ENCODE measurements around the gene PIK3CA. TPM values are rescaled to one million over a fixed set of nuclear protein-coding genes. Genes with fewer than 3 reads are reported as not detected.

Gene PIK3CA
- polyA plus RNA-seq, 4 donors, result 2.2 to 18.2 (median 4.6) TPM

GRCh38 chr3:179179979-179180759, 32.0 kb downstream of the PIK3CA start:
- WGBS, 3 donors, result 57 to 73% (median 60%) methylated on average over 1 of the region's 1 CpG
- no peak overlapping the region for H3K27ac ChIP-seq (ENCODE audit: low read depth in 1 of 3, low read length in 2 of 3)
- peaks cover 0 to 12% (median 0%) of the 10 kb centered on the region in 3 donors for H3K4me1 ChIP-seq (ENCODE audit: control insufficient read depth in 3 of 3, insufficient read depth in 2 of 3, low read depth in 1 of 3, low read length in 2 of 3)
- no peaks in the 10 kb centered on the region for H3K9me3 ChIP-seq (ENCODE audit: control insufficient read depth in 2 of 2, insufficient read depth in 1 of 2, low read depth in 1 of 2, low read length in 1 of 2)
- H3K27me3 ChIP-seq (ENCODE audit: control insufficient read depth in 3 of 3, insufficient read depth in 3 of 3, low read length in 3 of 3), result no peaks in the 10 kb centered on the region
- no peak for FAIRE-seq
- no peak overlapping the region for H3K4me3 ChIP-seq (ENCODE audit: low read depth in 1 of 3, low read length in 3 of 3)
- H3K36me3 ChIP-seq (ENCODE audit: control insufficient read depth in 3 of 3, insufficient read depth in 2 of 3, low read depth in 1 of 3, low read length in 3 of 3), result no peaks in the 10 kb centered on the region
- DNase-seq, result no peak

DNA sequence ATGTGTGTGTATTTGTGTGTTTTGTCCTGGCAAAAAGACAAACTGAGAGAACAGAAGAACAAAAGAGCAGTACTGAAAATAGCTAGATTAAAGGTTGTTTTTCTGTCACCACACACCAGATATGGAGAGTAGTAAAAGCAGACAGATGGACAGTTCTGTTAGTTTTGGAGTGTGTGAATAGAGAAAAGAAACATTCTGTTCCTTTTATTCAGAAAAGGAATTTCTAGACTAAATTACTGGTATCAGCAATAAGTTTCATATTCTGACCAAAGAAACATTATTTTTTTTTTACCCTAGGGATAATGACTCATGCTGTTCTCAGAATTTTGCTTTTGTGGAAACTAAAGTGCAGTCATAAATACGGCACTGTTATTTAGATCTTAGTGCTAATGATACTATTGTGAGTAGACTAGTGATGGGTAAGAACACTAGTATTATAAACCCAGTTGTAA, 32.9 kb downstream of the PIK3CA start:
- no peak for FAIRE-seq
- 10 to 25% (median 15%) methylated on average over 1 of the region's 1 CpG for WGBS, 3 donors

GRCh38 chr3:179181993-179182551, 33.9 kb downstream of the PIK3CA start:
- WGBS, 3 donors, result 60 to 87% (median 81%) methylated on average over 4 of the region's 4 CpGs
- no peak overlapping the region for H3K4me3 ChIP-seq (ENCODE audit: low read depth in 1 of 3, low read length in 3 of 3)
- no peaks in the 10 kb centered on the region for H3K36me3 ChIP-seq (ENCODE audit: control insufficient read depth in 3 of 3, insufficient read depth in 2 of 3, low read depth in 1 of 3, low read length in 3 of 3)
- no peaks in the 10 kb centered on the region for H3K9me3 ChIP-seq (ENCODE audit: control insufficient read depth in 2 of 2, insufficient read depth in 1 of 2, low read depth in 1 of 2, low read length in 1 of 2)
- H3K27ac ChIP-seq (ENCODE audit: low read depth in 1 of 3, low read length in 2 of 3), result peak overlapping the region in 1 of 3 donors; percentile 3
- H3K4me1 ChIP-seq (ENCODE audit: control insufficient read depth in 3 of 3, insufficient read depth in 2 of 3, low read depth in 1 of 3, low read length in 2 of 3), result peaks cover 0 to 15% (median 0%) of the 10 kb centered on the region in 3 donors
- no peaks in the 10 kb centered on the region for H3K27me3 ChIP-seq (ENCODE audit: control insufficient read depth in 3 of 3, insufficient read depth in 3 of 3, low read length in 3 of 3)
- no peak for FAIRE-seq
- no peak for DNase-seq

More for the DNA sequence above, 32.9 kb downstream of the PIK3CA start:
- H3K27me3 ChIP-seq (ENCODE audit: control insufficient read depth in 3 of 3, insufficient read depth in 3 of 3, low read length in 3 of 3), result no peaks in the 10 kb centered on the region
- peaks cover 0 to 10% (median 0%) of the 10 kb centered on the region in 3 donors for H3K4me1 ChIP-seq (ENCODE audit: control insufficient read depth in 3 of 3, insufficient read depth in 2 of 3, low read depth in 1 of 3, low read length in 2 of 3)
- H3K4me3 ChIP-seq (ENCODE audit: low read depth in 1 of 3, low read length in 3 of 3), result no peak overlapping the region
- no peaks in the 10 kb centered on the region for H3K9me3 ChIP-seq (ENCODE audit: control insufficient read depth in 2 of 2, insufficient read depth in 1 of 2, low read depth in 1 of 2, low read length in 1 of 2)
- peak overlapping the region in 1 of 3 donors; percentile 70 for H3K27ac ChIP-seq (ENCODE audit: low read depth in 1 of 3, low read length in 2 of 3)
- DNase-seq, result no peak
- H3K36me3 ChIP-seq (ENCODE audit: control insufficient read depth in 3 of 3, insufficient read depth in 2 of 3, low read depth in 1 of 3, low read length in 3 of 3), result no peaks in the 10 kb centered on the region

DNA sequence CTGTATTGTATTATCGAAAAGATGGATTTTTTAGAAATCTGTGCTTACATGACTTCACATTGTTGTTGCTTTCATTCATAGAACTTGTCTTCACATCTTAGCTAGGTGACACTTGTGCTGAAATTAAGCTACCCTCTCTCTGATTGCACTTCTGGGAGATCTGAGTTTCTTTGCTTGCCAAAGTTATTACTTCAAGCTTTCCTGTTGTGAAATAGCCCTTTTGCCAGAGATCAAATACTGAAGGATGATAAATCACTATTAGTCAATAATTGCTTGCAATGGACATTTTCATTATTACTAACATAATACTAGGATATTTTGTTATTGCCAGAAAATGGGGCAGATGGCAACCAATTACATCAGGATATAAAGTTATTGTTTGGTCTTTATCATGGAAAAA, 34.7 kb downstream of the PIK3CA start:
- no peaks in the 10 kb centered on the region for H3K27me3 ChIP-seq (ENCODE audit: control insufficient read depth in 3 of 3, insufficient read depth in 3 of 3, low read length in 3 of 3)
- H3K9me3 ChIP-seq (ENCODE audit: control insufficient read depth in 2 of 2, insufficient read depth in 1 of 2, low read depth in 1 of 2, low read length in 1 of 2), result no peaks in the 10 kb centered on the region
- H3K27ac ChIP-seq (ENCODE audit: low read depth in 1 of 3, low read length in 2 of 3), result no peak overlapping the region
- FAIRE-seq (no peak), DNase-seq (no peak)
- 94 to 97% (median 97%) methylated on average over 1 of the region's 1 CpG for WGBS, 3 donors
- peaks cover 0 to 15% (median 0%) of the 10 kb centered on the region in 3 donors for H3K4me1 ChIP-seq (ENCODE audit: control insufficient read depth in 3 of 3, insufficient read depth in 2 of 3, low read depth in 1 of 3, low read length in 2 of 3)
- H3K4me3 ChIP-seq (ENCODE audit: low read depth in 1 of 3, low read length in 3 of 3), result no peak overlapping the region
- H3K36me3 ChIP-seq (ENCODE audit: control insufficient read depth in 3 of 3, insufficient read depth in 2 of 3, low read depth in 1 of 3, low read length in 3 of 3), result no peaks in the 10 kb centered on the region

- no peaks in the 10 kb centered on the region for H3K9me3 ChIP-seq (ENCODE audit: control insufficient read depth in 2 of 2, insufficient read depth in 1 of 2, low read depth in 1 of 2, low read length in 1 of 2)
- FAIRE-seq, result no peak
These were observed 36.7 kb downstream of the PIK3CA start for GRCh38 chr3:179184826-179185225.

GRCh38 chr3:179186426-179186825, 38.3 kb downstream of the PIK3CA start:
- WGBS, 3 donors, result 89 to 94% (median 93%) methylated on average over 3 of the region's 3 CpGs
- Histone ChIP-seq H3K27me3 (ENCODE audit: control insufficient read depth in 3 of 3, insufficient read depth in 3 of 3, low read length in 3 of 3) (no peaks in the 10 kb centered on the region), H3K36me3 (ENCODE audit: control insufficient read depth in 3 of 3, insufficient read depth in 2 of 3, low read depth in 1 of 3, low read length in 3 of 3) (no peaks in the 10 kb centered on the region), H3K27ac (ENCODE audit: low read depth in 1 of 3, low read length in 2 of 3) (no peak overlapping the region), H3K4me1 (ENCODE audit: control insufficient read depth in 3 of 3, insufficient read depth in 2 of 3, low read depth in 1 of 3, low read length in 2 of 3) (peaks cover 0 to 7% (median 0%) of the 10 kb centered on the region in 3 donors), H3K9me3 (ENCODE audit: control insufficient read depth in 2 of 2, insufficient read depth in 1 of 2, low read depth in 1 of 2, low read length in 1 of 2) (no peaks in the 10 kb centered on the region), H3K4me3 (ENCODE audit: low read depth in 1 of 3, low read length in 3 of 3) (no peak overlapping the region)
- DNase-seq (no peak), FAIRE-seq (no peak)

More at GRCh38 chr3:179184826-179185225, 36.7 kb downstream of the PIK3CA start:
- no peak overlapping the region for H3K27ac ChIP-seq (ENCODE audit: low read depth in 1 of 3, low read length in 2 of 3)
- no peaks in the 10 kb centered on the region for H3K36me3 ChIP-seq (ENCODE audit: control insufficient read depth in 3 of 3, insufficient read depth in 2 of 3, low read depth in 1 of 3, low read length in 3 of 3)
- H3K4me1 ChIP-seq (ENCODE audit: control insufficient read depth in 3 of 3, insufficient read depth in 2 of 3, low read depth in 1 of 3, low read length in 2 of 3), result peaks cover 0 to 10% (median 0%) of the 10 kb centered on the region in 3 donors
- DNase-seq, result no peak
- no peaks in the 10 kb centered on the region for H3K27me3 ChIP-seq (ENCODE audit: control insufficient read depth in 3 of 3, insufficient read depth in 3 of 3, low read length in 3 of 3)
- 57 to 65% (median 58%) methylated on average over 1 of the region's 1 CpG for WGBS, 3 donors
- no peak overlapping the region for H3K4me3 ChIP-seq (ENCODE audit: low read depth in 1 of 3, low read length in 3 of 3)

GRCh38 chr3:179189759-179190158, 41.6 kb downstream of the PIK3CA start:
- H3K4me3 ChIP-seq (ENCODE audit: low read depth in 1 of 3, low read length in 3 of 3), result no peak overlapping the region
- peaks cover 0 to 2% of the 10 kb centered on the region in 2 donors for H3K9me3 ChIP-seq (ENCODE audit: control insufficient read depth in 2 of 2, insufficient read depth in 1 of 2, low read depth in 1 of 2, low read length in 1 of 2)
- no peaks in the 10 kb centered on the region for H3K27me3 ChIP-seq (ENCODE audit: control insufficient read depth in 3 of 3, insufficient read depth in 3 of 3, low read length in 3 of 3)
- H3K36me3 ChIP-seq (ENCODE audit: control insufficient read depth in 3 of 3, insufficient read depth in 2 of 3, low read depth in 1 of 3, low read length in 3 of 3), result no peaks in the 10 kb centered on the region
- H3K4me1 ChIP-seq (ENCODE audit: control insufficient read depth in 3 of 3, insufficient read depth in 2 of 3, low read depth in 1 of 3, low read length in 2 of 3), result peaks cover 0 to 9% (median 0%) of the 10 kb centered on the region in 3 donors
- DNase-seq (peak in 1 of 2 donors; percentile 35), FAIRE-seq (no peak)
- WGBS, 3 donors, result 40 to 53% (median 47%) methylated on average over 3 of the region's 3 CpGs
- peak overlapping the region in 1 of 3 donors; percentile 4 for H3K27ac ChIP-seq (ENCODE audit: low read depth in 1 of 3, low read length in 2 of 3)

DNA sequence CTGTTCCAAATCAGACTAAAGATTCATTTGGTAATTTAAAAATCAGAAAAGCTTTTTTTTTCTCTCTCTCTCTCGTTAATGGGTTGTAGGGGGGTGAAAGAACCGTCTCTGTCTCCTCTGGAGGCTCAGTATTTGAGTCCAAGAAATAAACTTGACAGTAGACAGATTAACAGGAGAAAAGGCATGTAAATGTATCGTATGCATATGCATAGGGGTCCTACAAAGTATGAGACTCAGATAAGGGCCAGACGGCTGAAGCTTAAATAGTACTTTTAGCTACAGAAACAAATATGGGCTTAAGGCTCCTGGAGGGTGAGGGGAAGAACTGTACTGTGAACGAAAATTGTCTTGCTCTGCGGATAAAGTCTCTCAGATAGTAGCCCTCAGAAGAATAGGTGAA, 42.4 kb downstream of the PIK3CA start:
- DNase-seq (no peak), FAIRE-seq (no peak)

More for the DNA sequence above, 42.4 kb downstream of the PIK3CA start:
- Histone ChIP-seq H3K9me3 (ENCODE audit: control insufficient read depth in 2 of 2, insufficient read depth in 1 of 2, low read depth in 1 of 2, low read length in 1 of 2) (peaks cover 0 to 2% of the 10 kb centered on the region in 2 donors), H3K4me3 (ENCODE audit: low read depth in 1 of 3, low read length in 3 of 3) (no peak overlapping the region), H3K27me3 (ENCODE audit: control insufficient read depth in 3 of 3, insufficient read depth in 3 of 3, low read length in 3 of 3) (no peaks in the 10 kb centered on the region), H3K36me3 (ENCODE audit: control insufficient read depth in 3 of 3, insufficient read depth in 2 of 3, low read depth in 1 of 3, low read length in 3 of 3) (no peaks in the 10 kb centered on the region), H3K4me1 (ENCODE audit: control insufficient read depth in 3 of 3, insufficient read depth in 2 of 3, low read depth in 1 of 3, low read length in 2 of 3) (peaks cover 0 to 13% (median 0%) of the 10 kb centered on the region in 3 donors), H3K27ac (ENCODE audit: low read depth in 1 of 3, low read length in 2 of 3) (no peak overlapping the region)
- 75 to 93% (median 89%) methylated on average over 6 of the region's 6 CpGs for WGBS, 3 donors
